ENCODE measurements around the gene SPACA6. TPM values are rescaled to one million over a fixed set of nuclear protein-coding genes. Genes with fewer than 3 reads are reported as not detected.

The SPACA6 gene
- total and polyA plus RNA-seq, 2 donors (not counting 1 experiment from before 2014, with no cell fraction given): 5.5 to 8.6 TPM

DNA sequence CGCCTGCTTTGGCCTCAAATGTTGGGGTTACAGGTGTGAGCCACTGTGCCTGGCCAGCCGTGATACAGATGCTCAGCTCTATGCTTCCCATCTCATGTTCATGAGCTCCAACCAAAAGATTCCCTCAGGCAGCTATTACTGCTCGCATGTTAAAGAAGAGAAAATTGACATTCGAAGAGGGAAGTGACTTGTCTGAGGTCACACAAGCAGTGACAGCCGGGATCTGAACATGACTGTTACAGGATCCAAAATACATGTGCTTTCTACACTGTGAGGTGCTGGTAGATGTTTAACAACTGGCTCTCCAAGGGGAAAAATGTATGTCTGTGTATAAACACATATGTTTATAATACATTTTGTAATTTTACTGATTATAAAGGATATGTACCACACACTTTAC is 47.2 kb downstream of the SPACA6 start:
- Histone ChIP-seq H3K36me3 (ENCODE audit: control insufficient read depth, insufficient read depth, low read length) (no peaks in the 10 kb centered on the region), H2AFZ (ENCODE audit: low read length) (no peak overlapping the region), H3K79me2 (ENCODE audit: control insufficient read depth, insufficient read depth, low read length) (no peaks in the 10 kb centered on the region), H3K27ac (ENCODE audit: insufficient read depth, low read length) (no peak overlapping the region), H3K27me3 (ENCODE audit: control insufficient read depth, insufficient read depth, low read length) (no peaks in the 10 kb centered on the region), H3K4me1 (ENCODE audit: control insufficient read depth, extremely low read depth, insufficient read depth, low read length) (no peaks in the 10 kb centered on the region), H3K4me2 (ENCODE audit: extremely low read depth, insufficient read depth, low read length) (no peak overlapping the region), H3K9me3 (ENCODE audit: control insufficient read depth, insufficient read depth, low read depth, low read length) (no peaks in the 10 kb centered on the region), H3K4me3 (replicated peaks in 1 of 4; ENCODE audit: control extremely low read depth in 1 of 4, insufficient read depth in 1 of 4, low read depth in 3 of 4, low read length in 4 of 4) (no peak overlapping the region), H3K9ac (ENCODE audit: insufficient read depth, low read length) (no peak overlapping the region), H4K20me1 (ENCODE audit: control insufficient read depth, extremely low read depth, insufficient read depth, low read length) (no peaks in the 10 kb centered on the region)
- no peak for DNase-seq (ENCODE audit: low read depth in 2 of 2)
- TF ChIP-seq, protein P1, sequence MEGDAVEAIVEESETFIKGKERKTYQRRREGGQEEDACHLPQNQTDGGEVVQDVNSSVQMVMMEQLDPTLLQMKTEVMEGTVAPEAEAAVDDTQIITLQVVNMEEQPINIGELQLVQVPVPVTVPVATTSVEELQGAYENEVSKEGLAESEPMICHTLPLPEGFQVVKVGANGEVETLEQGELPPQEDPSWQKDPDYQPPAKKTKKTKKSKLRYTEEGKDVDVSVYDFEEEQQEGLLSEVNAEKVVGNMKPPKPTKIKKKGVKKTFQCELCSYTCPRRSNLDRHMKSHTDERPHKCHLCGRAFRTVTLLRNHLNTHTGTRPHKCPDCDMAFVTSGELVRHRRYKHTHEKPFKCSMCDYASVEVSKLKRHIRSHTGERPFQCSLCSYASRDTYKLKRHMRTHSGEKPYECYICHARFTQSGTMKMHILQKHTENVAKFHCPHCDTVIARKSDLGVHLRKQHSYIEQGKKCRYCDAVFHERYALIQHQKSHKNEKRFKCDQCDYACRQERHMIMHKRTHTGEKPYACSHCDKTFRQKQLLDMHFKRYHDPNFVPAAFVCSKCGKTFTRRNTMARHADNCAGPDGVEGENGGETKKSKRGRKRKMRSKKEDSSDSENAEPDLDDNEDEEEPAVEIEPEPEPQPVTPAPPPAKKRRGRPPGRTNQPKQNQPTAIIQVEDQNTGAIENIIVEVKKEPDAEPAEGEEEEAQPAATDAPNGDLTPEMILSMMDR (conservative IDR thresholded peaks at IDR 0.05 in 1 of 2, IDR thresholded peaks at IDR 0.05 in 1 of 2; ENCODE audit: low read depth in 1 of 2, low read length in 2 of 2): no peak
- no peak for TF ChIP-seq EZH2 (IDR thresholded peaks at IDR 0.05; ENCODE audit: low read length, missing control alignments)

DNA sequence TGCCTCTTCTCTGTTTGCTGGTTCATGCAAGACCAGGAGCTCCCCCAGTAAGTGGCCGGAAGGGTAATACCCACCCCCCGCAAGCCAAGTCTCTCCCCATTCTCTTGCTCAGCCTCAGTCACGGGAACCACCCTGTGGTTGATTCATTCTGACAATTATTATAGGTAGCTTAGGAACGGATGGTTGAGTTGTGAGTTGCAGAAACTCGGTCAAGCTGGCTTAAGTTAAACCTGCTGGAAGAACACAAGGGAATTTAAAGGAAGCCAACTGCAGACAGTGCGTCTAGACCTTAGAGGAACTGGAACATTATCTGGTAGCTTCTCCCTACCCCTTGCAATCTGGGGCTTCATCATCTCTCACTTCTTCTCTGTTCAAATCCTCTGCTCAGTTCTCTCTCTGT is 49.7 kb downstream of the SPACA6 start:
- Histone ChIP-seq H3K4me3 (replicated peaks in 1 of 4; ENCODE audit: control extremely low read depth in 1 of 4, insufficient read depth in 1 of 4, low read depth in 3 of 4, low read length in 4 of 4) (no peak overlapping the region), H3K27ac (ENCODE audit: insufficient read depth, low read length) (no peak overlapping the region), H3K9ac (ENCODE audit: insufficient read depth, low read length) (no peak overlapping the region), H3K4me2 (ENCODE audit: extremely low read depth, insufficient read depth, low read length) (no peak overlapping the region), H4K20me1 (ENCODE audit: control insufficient read depth, extremely low read depth, insufficient read depth, low read length) (no peaks in the 10 kb centered on the region), H3K36me3 (ENCODE audit: control insufficient read depth, insufficient read depth, low read length) (no peaks in the 10 kb centered on the region), H3K4me1 (ENCODE audit: control insufficient read depth, extremely low read depth, insufficient read depth, low read length) (no peaks in the 10 kb centered on the region), H3K9me3 (ENCODE audit: control insufficient read depth, insufficient read depth, low read depth, low read length) (no peaks in the 10 kb centered on the region), H2AFZ (ENCODE audit: low read length) (no peak overlapping the region), H3K79me2 (ENCODE audit: control insufficient read depth, insufficient read depth, low read length) (no peaks in the 10 kb centered on the region), H3K27me3 (ENCODE audit: control insufficient read depth, insufficient read depth, low read length) (no peaks in the 10 kb centered on the region)
- DNase-seq (ENCODE audit: low read depth in 2 of 2): peak in 1 of 2 donors; percentile 86
- no peak for TF ChIP-seq EZH2 (IDR thresholded peaks at IDR 0.05; ENCODE audit: low read length, missing control alignments)
- TF ChIP-seq, protein P1 (conservative IDR thresholded peaks at IDR 0.05 in 1 of 2, IDR thresholded peaks at IDR 0.05 in 1 of 2; ENCODE audit: low read depth in 1 of 2, low read length in 2 of 2): no peak

DNA sequence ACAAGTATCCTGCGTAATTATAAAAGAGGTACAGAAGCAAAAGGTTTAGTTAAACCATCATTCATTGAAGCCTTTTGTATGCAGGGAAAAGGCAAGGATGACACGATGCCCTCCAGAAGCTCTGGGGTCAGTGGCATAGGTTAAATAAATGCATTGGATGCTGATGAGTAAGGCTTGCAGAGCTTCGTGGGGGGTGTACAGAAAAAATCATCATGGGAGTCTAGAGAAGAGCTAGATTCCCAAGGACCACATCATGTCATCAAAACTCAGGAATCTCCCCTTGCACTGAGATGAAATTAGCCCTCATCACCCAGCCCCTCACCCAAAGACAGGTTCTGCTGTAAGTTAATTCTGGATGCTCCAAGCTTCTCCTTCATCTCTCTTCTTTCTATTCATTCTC is 50.3 kb downstream of the SPACA6 start:
- Histone ChIP-seq H4K20me1 (ENCODE audit: control insufficient read depth, extremely low read depth, insufficient read depth, low read length) (no peaks in the 10 kb centered on the region), H3K9me3 (ENCODE audit: control insufficient read depth, insufficient read depth, low read depth, low read length) (no peaks in the 10 kb centered on the region), H3K9ac (ENCODE audit: insufficient read depth, low read length) (no peak overlapping the region), H3K27me3 (ENCODE audit: control insufficient read depth, insufficient read depth, low read length) (no peaks in the 10 kb centered on the region), H3K36me3 (ENCODE audit: control insufficient read depth, insufficient read depth, low read length) (no peaks in the 10 kb centered on the region), H3K4me1 (ENCODE audit: control insufficient read depth, extremely low read depth, insufficient read depth, low read length) (no peaks in the 10 kb centered on the region), H3K27ac (ENCODE audit: insufficient read depth, low read length) (no peak overlapping the region), H3K79me2 (ENCODE audit: control insufficient read depth, insufficient read depth, low read length) (no peaks in the 10 kb centered on the region), H3K4me2 (ENCODE audit: extremely low read depth, insufficient read depth, low read length) (no peak overlapping the region), H2AFZ (ENCODE audit: low read length) (no peak overlapping the region), H3K4me3 (replicated peaks in 1 of 4; ENCODE audit: control extremely low read depth in 1 of 4, insufficient read depth in 1 of 4, low read depth in 3 of 4, low read length in 4 of 4) (no peak overlapping the region)
- no peak for TF ChIP-seq EZH2 (IDR thresholded peaks at IDR 0.05; ENCODE audit: low read length, missing control alignments)
- TF ChIP-seq, protein P1 (conservative IDR thresholded peaks at IDR 0.05 in 1 of 2, IDR thresholded peaks at IDR 0.05 in 1 of 2; ENCODE audit: low read depth in 1 of 2, low read length in 2 of 2): no peak
- peak in 1 of 2 donors; percentile 44 for DNase-seq (ENCODE audit: low read depth in 2 of 2)

Measured in fibroblast of lung (primary cell).